ENCODE results near the gene ZFR. TPM values are rescaled to one million over a fixed set of nuclear protein-coding genes. Genes with fewer than 3 reads are reported as not detected.

ZFR gene
- 10 to 100 TPM; 58.1 to 61.1 TPM for total RNA-seq

DNA sequence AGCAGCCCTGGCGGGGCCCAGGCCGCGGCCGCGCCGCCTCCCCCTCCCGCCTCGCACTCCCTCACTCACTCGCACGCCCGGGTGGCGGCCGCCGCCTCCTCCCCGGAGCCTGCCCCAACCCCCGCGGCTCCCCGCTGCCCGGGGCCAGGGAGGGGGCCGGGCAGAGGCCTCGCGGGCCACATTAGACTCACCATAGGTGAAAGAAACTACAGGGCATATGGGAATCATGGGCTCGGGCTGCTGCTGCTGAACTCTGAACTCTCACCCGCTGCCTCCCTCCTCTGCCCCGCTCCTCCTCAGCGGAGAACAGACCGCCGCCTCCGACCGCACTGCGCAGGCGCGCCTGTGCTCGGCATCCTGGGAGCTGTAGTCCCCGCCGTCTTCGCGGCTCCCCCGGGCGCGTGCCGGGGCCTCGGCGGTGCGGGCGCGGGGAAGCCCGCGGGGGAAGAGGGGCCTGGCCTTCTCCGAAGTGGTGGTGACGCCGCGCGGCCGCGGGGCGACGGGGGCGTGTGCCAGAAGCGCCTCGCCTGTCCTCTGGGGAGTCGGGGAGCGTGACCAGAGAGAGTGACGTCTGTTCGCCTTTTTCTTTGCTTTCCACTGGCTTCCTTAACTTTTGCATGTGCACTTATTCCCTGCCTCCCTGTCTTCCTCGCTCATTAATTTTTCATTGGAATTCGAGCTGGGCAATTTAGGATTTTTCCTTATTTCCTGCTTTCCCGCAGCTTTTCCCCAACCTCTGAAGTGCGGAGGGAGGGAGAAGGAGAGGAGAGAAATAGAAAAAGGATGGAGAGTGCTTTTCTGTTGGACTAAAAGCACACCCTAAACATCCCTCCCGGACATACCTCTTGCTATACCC, at the start of gene ZFR:
Gene ZFR, minus strand, starts transcription at position 310 of the 856 bp plus-strand sequence. Its CDS starts 82 bp downstream, at position 228.
- POLR2A ChIA-PET = interaction anchor here (0.5 to 1.3 kb wide), 9 partner anchors 18 to 145 kb away, joined by 3 to 12 read pairs (median 5); partner anchors contain the start of gene SUB1
- Mint-ChIP-seq H3K27ac (peak within 1 kb of the TSS; percentile 98), H3K9me3 (no peaks in the 10 kb centered on the region)

DNA sequence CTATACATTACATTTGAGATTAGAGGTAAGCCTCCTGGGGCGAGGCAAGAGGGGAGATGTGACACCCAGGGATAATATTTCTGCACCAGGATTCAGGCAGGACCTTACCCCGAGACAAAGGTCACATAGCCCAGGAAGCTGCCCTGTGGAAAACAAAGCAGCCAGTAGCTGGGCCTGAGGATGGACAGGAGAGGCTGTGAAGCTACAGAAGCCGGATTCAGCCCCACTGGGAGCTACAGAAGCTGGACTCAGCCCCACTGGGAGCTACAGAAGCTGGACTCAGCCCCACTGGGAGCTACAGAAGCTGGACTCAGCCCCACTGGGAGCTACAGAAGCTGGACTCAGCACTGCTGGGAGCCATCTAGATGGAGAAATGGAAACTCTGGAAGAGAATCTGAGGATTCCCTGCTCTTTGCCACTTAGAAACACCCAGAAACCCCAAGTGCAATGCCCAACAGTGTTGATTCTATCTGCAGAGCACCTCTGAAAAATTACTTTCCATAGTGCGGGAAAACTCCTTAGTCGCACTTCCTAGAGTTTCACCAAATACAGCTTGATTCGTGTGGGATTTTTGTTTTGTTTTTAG, 46.5 kb upstream of the ZFR start:
- intact Hi-C loops (cut with micrococcal nuclease) = loop anchor here (5.0 kb wide), 1 partner anchor 51 kb away; no protein-coding TSS in a partner anchor
- no peaks in the 10 kb centered on the region for H3K27me3 Mint-ChIP-seq
- POLR2A ChIA-PET = interaction anchor here (0.6 to 5.2 kb wide), 2 partner anchors 53 to 99 kb away, joined by 5 to 19 read pairs; no protein-coding TSS in a partner anchor

More for the DNA sequence above, at the start of gene ZFR:
- CTCF ChIA-PET = interaction anchor here (0.8 to 1.3 kb wide), 5 partner anchors 13 to 270 kb away, joined by 3 to 9 read pairs (median 4); partner anchors contain the start of gene GOLPH3
- intact Hi-C loops (cut with micrococcal nuclease) = no loop called here
- H3K4me3 Mint-ChIP-seq = peak within 1 kb of the TSS; percentile 92
- H3K36me3 Mint-ChIP-seq = peaks cover 23% of the 10 kb centered on the region
- peaks cover 38% of the 10 kb centered on the region for H3K4me1 Mint-ChIP-seq (ENCODE audit: low read depth)
- DNase-seq = peak; percentile 96
- no peaks in the 10 kb centered on the region for H3K27me3 Mint-ChIP-seq

DNA sequence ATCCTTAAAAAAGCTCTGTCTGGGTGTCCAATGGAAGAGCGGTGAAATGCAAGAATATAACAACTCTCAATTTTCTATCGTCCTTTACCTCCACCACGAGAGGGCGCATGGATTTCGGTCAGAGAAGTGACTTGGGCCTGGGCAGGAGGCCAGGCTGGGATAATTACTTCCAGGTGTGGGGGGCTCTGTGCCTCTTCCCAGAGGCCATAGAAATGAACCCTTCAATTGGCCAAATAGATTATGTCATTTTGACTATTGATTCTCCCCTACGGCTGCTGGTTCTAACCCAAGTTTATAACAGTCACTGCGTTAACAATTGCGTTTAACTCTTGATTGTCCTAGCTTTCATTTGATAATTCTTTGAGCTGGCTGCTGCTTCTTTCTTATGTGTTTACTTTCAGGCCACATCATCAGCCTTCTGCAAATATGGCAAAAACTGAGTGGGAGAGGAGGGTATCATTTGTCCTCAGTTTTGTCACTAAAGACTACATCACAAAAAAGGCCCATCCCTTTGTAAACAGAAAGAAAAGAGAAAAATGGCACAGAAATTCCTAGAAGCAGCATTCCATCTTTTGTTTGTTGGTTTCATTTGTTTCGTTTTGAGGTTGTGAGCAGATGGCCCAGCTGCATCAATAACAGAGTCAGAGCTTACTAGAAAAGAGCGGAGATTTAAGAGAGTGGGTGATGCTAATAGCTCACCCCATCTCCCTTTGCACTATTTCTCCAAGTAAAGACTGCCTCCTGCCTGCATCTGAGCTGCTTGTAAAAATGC, 45.4 kb upstream of the ZFR start:
- Mint-ChIP-seq H3K36me3 (no peaks in the 10 kb centered on the region), H3K27me3 (no peaks in the 10 kb centered on the region), H3K4me1 (ENCODE audit: low read depth) (no peaks in the 10 kb centered on the region), H3K4me3 (no peak overlapping the region), H3K27ac (no peak overlapping the region), H3K9me3 (no peaks in the 10 kb centered on the region)
- peak; percentile 77 for DNase-seq
- intact Hi-C loops (cut with micrococcal nuclease) = loop anchor here (1.0 to 5.0 kb wide), 5 partner anchors 47 to 123 kb away; no protein-coding TSS in a partner anchor
- ChIA-PET POLR2A (interaction anchor here (1.0 to 5.2 kb wide), 2 partner anchors 45 to 100 kb away, joined by 3 to 19 read pairs; no protein-coding TSS in a partner anchor), CTCF (interaction anchor here (0.7 to 6.1 kb wide), 41 partner anchors 9 to 257 kb away, joined by 3 to 342 read pairs (median 5); partner anchors contain the start of genes SUB1 and ZFR)

More for the DNA sequence above, 46.5 kb upstream of the ZFR start:
- H3K9me3 Mint-ChIP-seq = no peaks in the 10 kb centered on the region
- CTCF ChIA-PET = interaction anchor here (0.7 to 6.1 kb wide), 20 partner anchors 8 to 259 kb away, joined by 3 to 342 read pairs (median 6); partner anchors contain the start of gene SUB1
- no peak overlapping the region for H3K27ac Mint-ChIP-seq
- H3K4me1 Mint-ChIP-seq (ENCODE audit: low read depth) = no peaks in the 10 kb centered on the region
- no peaks in the 10 kb centered on the region for H3K36me3 Mint-ChIP-seq
- no peak overlapping the region for H3K4me3 Mint-ChIP-seq
- no peak for DNase-seq

DNA sequence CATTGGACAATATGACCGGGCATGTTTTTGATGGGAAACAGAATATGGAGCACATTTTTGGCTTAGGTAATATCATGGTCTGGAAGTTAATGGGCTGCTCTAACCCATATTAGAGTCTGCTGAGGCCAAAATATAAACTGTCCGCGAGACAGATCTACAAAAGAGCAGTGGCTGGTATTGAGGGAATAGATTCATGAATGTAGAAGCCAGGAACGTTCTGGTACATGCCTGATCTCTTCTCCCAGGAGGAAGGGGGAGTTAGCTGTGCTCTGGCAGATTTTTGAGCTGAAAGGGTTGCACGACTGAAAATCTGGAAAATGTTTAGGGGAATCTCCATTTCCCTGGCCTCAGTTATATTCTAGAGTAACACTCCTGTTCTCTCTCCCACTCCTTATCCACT, 42.9 kb upstream of the ZFR start:
- intact Hi-C loops (cut with micrococcal nuclease) = no loop called here
- no peaks in the 10 kb centered on the region for H3K9me3 Mint-ChIP-seq
- H3K4me3 Mint-ChIP-seq = no peak overlapping the region
- no peaks in the 10 kb centered on the region for H3K4me1 Mint-ChIP-seq (ENCODE audit: low read depth)
- ChIA-PET CTCF (interaction anchor here (5.1 to 6.1 kb wide), 3 partner anchors 12 to 125 kb away, joined by 37 to 342 read pairs (median 86); no protein-coding TSS in a partner anchor), POLR2A (interaction anchor here (5.2 kb wide), 1 partner anchor 103 kb away, joined by 19 read pairs; no protein-coding TSS in a partner anchor)
- DNase-seq = no peak
- H3K27ac Mint-ChIP-seq = no peak overlapping the region
- H3K36me3 Mint-ChIP-seq = no peaks in the 10 kb centered on the region
- no peaks in the 10 kb centered on the region for H3K27me3 Mint-ChIP-seq

DNA sequence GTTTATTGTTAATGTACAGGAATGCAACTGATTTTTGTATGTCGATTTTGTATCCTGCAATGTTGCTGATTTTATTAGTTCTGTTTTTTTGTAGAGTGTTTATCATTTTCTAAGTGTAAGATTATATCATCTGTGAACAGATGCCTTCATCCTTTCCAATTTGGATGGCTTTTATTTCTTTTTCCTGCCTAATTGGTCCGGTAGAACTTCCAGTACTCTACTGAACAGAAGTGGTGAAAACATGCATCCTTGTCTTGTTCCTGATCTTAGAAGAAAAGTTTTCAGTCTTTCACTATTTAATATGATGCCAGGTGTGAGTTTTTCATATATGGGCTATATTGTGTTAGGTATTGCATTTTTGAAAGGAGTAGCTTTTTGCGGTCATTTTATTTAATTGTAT, 42.5 kb upstream of the ZFR start:
- POLR2A ChIA-PET = interaction anchor here (5.2 kb wide), 1 partner anchor 103 kb away, joined by 19 read pairs; no protein-coding TSS in a partner anchor

DNA sequence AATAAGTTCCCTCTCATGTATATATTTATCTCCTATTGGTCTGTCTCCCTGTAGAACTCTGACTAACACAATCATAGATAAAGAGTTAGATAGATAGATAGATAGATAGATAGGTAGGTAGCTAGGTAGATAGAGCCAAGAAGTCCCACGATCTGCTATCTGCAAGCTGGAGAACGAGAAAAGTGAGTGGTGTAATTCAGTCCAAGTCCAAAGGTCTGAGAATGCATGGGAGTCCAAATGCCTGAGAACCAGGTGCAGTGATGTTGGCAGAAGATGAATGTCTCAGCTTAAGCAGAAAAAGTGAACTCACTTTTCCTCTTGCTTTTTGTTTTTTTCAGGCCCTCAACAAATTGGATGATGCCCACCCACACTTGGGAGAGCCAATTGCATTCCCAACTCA, 37.7 kb upstream of the ZFR start:
- CTCF ChIA-PET = interaction anchor here (4.3 kb wide), 1 partner anchor 108 kb away, joined by 28 read pairs; no protein-coding TSS in a partner anchor
- H3K9me3 Mint-ChIP-seq = no peaks in the 10 kb centered on the region
- DNase-seq = no peak
- intact Hi-C loops (cut with micrococcal nuclease) = no loop called here
- H3K36me3 Mint-ChIP-seq = no peaks in the 10 kb centered on the region
- H3K4me1 Mint-ChIP-seq (ENCODE audit: low read depth) = no peaks in the 10 kb centered on the region
- H3K4me3 Mint-ChIP-seq = no peak overlapping the region
- POLR2A ChIA-PET = interaction anchor here (1.5 kb wide), 1 partner anchor 37 kb away, joined by 3 read pairs; the partner anchor contains the start of gene ZFR
- no peak overlapping the region for H3K27ac Mint-ChIP-seq
- H3K27me3 Mint-ChIP-seq = no peaks in the 10 kb centered on the region

More for the DNA sequence above, 42.5 kb upstream of the ZFR start:
- intact Hi-C loops (cut with micrococcal nuclease) = no loop called here
- no peaks in the 10 kb centered on the region for H3K4me1 Mint-ChIP-seq (ENCODE audit: low read depth)
- DNase-seq = no peak
- no peak overlapping the region for H3K27ac Mint-ChIP-seq
- no peaks in the 10 kb centered on the region for H3K9me3 Mint-ChIP-seq
- CTCF ChIA-PET = interaction anchor here (5.1 to 6.1 kb wide), 3 partner anchors 12 to 125 kb away, joined by 37 to 342 read pairs (median 86); no protein-coding TSS in a partner anchor
- no peaks in the 10 kb centered on the region for H3K36me3 Mint-ChIP-seq
- no peak overlapping the region for H3K4me3 Mint-ChIP-seq
- H3K27me3 Mint-ChIP-seq = no peaks in the 10 kb centered on the region

DNA sequence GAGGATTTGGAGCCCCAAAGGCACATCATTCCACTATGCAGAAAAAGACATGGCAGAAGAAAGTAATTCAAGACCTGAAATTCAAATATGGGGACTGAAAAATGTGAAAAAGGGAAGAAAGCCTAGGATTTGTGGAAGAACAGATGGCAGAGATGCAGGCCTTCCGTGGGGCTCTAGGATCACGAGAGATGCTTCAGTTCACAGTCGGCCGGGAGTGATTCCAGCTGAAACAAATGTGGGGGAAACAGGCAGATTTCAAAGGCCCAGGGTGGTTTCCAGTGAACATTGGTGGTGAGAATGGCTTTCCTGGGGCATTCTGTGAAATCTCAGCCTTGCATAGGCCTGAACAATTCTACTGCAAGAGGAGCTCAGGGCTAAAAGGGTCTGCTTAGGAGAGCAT, 34.6 kb upstream of the ZFR start:
- Mint-ChIP-seq H3K27ac (no peak overlapping the region), H3K27me3 (no peaks in the 10 kb centered on the region), H3K9me3 (no peaks in the 10 kb centered on the region), H3K4me1 (ENCODE audit: low read depth) (no peaks in the 10 kb centered on the region), H3K4me3 (no peak overlapping the region), H3K36me3 (no peaks in the 10 kb centered on the region)
- intact Hi-C loops (cut with micrococcal nuclease) = no loop called here
- ChIA-PET CTCF (interaction anchor here (1.5 to 1.6 kb wide), 2 partner anchors 11 to 111 kb away, joined by 5 to 10 read pairs; no protein-coding TSS in a partner anchor), POLR2A (no interaction called here)
- no peak for DNase-seq

DNA sequence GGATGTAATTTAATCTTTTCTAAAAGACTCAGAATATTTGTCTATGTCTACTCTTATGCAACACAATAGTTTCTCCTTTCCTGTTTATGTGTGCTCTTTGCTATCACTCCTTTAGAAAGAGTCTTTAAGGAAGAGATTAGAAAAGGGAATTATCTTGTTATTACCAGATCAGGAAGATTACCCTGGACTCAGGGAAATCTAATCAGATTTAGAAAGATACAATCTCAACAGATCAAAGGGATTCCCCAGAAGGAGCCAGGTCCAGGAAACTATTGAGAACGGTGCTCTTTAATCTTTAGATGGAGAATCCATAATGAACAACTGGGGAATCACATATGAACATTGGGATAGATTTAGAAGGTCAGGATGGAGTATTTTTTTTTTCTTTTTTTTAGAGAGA, 32.4 kb upstream of the ZFR start:
- intact Hi-C loops (cut with micrococcal nuclease) = no loop called here
- ChIA-PET POLR2A (no interaction called here), CTCF (interaction anchor here (1.4 kb wide), 1 partner anchor 13 kb away, joined by 5 read pairs; no protein-coding TSS in a partner anchor)
- no peaks in the 10 kb centered on the region for H3K27me3 Mint-ChIP-seq
- no peaks in the 10 kb centered on the region for H3K9me3 Mint-ChIP-seq
- H3K4me3 Mint-ChIP-seq = no peak overlapping the region
- H3K27ac Mint-ChIP-seq = no peak overlapping the region
- DNase-seq = no peak
- H3K4me1 Mint-ChIP-seq (ENCODE audit: low read depth) = no peaks in the 10 kb centered on the region
- no peaks in the 10 kb centered on the region for H3K36me3 Mint-ChIP-seq

DNA sequence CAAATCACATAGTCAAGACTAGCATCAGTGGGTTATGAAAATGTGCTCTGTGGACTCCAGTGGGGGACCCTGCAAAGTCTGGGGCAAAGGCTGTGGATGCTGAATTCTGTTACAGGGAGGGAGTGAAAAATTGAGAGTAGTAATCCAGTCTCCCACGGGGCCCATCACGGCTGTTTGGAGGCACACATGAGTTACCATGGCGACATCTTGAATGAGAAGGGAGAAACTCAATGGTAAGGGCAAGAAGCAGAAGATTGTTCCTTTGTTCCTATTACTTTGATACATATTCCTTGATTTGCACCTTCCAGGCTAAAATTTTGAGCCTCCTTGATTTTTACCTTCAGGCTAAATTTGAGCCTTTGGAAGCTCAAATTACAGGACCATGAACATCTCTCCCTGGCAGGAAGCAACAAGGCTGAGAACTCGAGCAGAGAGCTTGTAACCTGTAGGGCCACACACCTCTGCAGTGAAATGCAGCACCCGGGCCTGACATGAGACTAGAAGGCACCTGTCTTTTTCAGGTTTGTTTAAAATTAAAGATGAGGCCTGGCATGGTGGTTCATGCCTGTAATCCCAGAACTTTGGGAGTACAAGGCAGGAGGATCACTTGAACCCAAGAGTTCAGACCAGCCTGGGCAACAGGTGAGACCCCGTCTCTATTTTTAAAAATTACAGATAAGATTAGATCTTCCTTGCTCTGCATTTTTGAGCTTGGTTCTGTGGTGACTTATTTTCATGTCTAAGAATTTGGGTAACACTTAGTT, 31.0 kb upstream of the ZFR start:
- no peak for DNase-seq
- CTCF ChIA-PET = interaction anchor here (0.8 to 1.4 kb wide), 2 partner anchors 14 to 21 kb away, joined by 3 to 5 read pairs; no protein-coding TSS in a partner anchor
- H3K4me3 Mint-ChIP-seq = no peak overlapping the region
- H3K9me3 Mint-ChIP-seq = no peaks in the 10 kb centered on the region
- POLR2A ChIA-PET = no interaction called here
- no peaks in the 10 kb centered on the region for H3K27me3 Mint-ChIP-seq
- no peaks in the 10 kb centered on the region for H3K4me1 Mint-ChIP-seq (ENCODE audit: low read depth)
- H3K27ac Mint-ChIP-seq = no peak overlapping the region
- intact Hi-C loops (cut with micrococcal nuclease) = no loop called here
- H3K36me3 Mint-ChIP-seq = no peaks in the 10 kb centered on the region

DNA sequence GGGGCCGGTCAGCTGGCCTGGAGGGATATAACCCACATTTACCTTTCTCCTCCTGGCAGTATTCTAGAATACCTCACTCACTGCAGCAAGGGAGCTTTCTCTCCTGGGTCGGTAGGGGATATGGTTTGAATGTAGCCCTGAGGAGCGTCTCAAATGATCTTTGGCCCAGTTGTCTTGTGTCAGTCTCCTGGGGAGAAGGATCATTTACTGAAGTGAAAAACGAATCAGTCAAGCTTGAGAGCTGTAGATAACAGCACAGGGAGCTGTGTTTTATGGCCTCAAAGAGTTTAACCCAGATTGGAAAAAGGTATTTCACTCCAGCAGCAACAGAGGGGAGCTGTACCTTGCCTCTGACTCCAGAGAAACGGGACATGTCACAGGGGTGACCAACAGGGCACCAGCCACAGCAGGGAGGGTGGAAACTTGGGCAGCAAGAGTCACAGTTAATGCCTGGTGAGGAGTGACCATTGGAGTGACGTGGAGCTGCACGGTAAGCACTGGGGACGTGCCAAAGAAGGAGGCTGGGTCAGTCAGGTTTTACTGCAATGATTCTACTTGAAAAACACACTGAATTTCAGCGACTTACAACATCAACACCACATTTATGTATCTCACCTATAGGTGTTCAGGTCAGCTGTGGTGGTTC, 29.8 kb upstream of the ZFR start:
- intact Hi-C loops (cut with micrococcal nuclease) = no loop called here
- no peaks in the 10 kb centered on the region for H3K36me3 Mint-ChIP-seq
- H3K9me3 Mint-ChIP-seq = no peaks in the 10 kb centered on the region
- POLR2A ChIA-PET = no interaction called here
- H3K4me1 Mint-ChIP-seq (ENCODE audit: low read depth) = no peaks in the 10 kb centered on the region
- no peaks in the 10 kb centered on the region for H3K27me3 Mint-ChIP-seq
- H3K4me3 Mint-ChIP-seq = no peak overlapping the region
- DNase-seq = no peak
- no peak overlapping the region for H3K27ac Mint-ChIP-seq
- CTCF ChIA-PET = interaction anchor here (1.7 to 2.0 kb wide), 2 partner anchors 15 to 116 kb away, joined by 5 to 6 read pairs; no protein-coding TSS in a partner anchor

Data from activated CD4-positive, alpha-beta memory T cell treated with anti-CD3 and anti-CD28 coated beads for 36 hours (primary cell).